Upper lobe of left lung (tissue), 4 donors: ENCODE measurements around the gene IPP.

Experiments used
- POLR2AphosphoS5 ChIP-seq, 2 donors: sonication (generic); formaldehyde crosslinking; IDR thresholded peaks; one replicate each; pipeline ENCODE4 v1.5.1; 2017; ENCODE audit warnings: antibody characterized with exemption in 2 of 2
- TF ChIP-seq, protein P1 (sequence below), 6 experiments: fragments of 450-650 bp in 4 of 6; fragments of 200-600 bp in 2 of 6; sonication (generic) in 2 of 6; IDR thresholded peaks; one replicate each; pipeline ENCODE4 v1.5.1; 2016 to 2019; ENCODE audit warnings: antibody characterized with exemption in 6 of 6

DNA sequence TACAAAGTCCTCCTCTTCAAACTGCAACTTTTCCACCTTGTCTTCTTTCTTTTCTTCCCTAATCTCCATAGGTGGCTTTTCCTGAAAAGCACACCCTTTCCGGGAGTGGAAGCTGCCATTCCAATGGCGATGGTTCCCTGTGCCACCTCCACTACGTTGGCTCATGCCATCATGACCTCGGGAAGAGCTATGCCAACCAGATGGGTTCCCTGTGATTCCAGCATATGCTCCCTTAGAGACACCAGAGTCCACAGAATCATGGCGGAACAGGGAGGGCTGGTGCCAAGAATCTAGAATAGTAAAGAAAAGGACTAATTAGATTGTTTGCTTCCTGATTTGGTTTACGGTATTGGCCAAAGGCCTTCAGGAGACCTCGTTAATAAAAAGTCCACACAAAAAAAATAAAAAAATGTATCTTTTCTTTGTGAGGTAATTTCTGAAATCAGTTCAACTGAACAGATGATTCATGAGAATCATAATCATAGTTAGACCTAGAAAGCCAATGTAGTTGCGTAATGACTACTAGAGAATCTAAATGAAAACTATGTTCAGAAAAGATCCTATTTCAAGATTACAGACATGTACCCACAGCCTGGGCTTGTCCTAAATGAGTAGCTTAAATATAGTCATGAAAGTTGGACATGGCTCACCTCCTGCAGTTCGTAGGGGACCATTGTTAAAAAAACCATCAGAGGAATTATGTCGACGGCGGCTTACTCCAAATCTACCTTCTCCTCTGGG, 95.7 kb downstream of the IPP start:
- TF ChIP-seq, protein P1, sequence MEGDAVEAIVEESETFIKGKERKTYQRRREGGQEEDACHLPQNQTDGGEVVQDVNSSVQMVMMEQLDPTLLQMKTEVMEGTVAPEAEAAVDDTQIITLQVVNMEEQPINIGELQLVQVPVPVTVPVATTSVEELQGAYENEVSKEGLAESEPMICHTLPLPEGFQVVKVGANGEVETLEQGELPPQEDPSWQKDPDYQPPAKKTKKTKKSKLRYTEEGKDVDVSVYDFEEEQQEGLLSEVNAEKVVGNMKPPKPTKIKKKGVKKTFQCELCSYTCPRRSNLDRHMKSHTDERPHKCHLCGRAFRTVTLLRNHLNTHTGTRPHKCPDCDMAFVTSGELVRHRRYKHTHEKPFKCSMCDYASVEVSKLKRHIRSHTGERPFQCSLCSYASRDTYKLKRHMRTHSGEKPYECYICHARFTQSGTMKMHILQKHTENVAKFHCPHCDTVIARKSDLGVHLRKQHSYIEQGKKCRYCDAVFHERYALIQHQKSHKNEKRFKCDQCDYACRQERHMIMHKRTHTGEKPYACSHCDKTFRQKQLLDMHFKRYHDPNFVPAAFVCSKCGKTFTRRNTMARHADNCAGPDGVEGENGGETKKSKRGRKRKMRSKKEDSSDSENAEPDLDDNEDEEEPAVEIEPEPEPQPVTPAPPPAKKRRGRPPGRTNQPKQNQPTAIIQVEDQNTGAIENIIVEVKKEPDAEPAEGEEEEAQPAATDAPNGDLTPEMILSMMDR (IDR thresholded peaks at IDR 0.05): no peak
- no peak for TF ChIP-seq POLR2AphosphoS5 (IDR thresholded peaks at IDR 0.05)
